HG03066 (cell line): Measurements from ENCODE around the gene NUCB2.
A peak's percentile ranks its signal among the peaks of the same experiment; 100 is the strongest.
"Not testable (repeated sequence)": the region's sequence is repeated elsewhere in the genome, so short reads cannot be mapped to it uniquely, and the experiment has no call there.

Source experiments
- ATAC-seq: cut with Tn5 transposase; IDR thresholded peaks from one replicate; pipeline ENCODE4 v1.9.1; 2021; ENCODE audit warnings: low read depth; ENCODE audit not compliant: unreplicated experiment

NUCB2 gene

GRCh38 chr11:17267576-17267975 is 9.0 kb upstream of the NUCB2 start:
- ATAC-seq, result no peak

GRCh38 chr11:17268500-17268899 is 8.0 kb upstream of the NUCB2 start:
- not testable (repeated sequence) for ATAC-seq

GRCh38 chr11:17268902-17269301 is 7.6 kb upstream of the NUCB2 start:
- no peak for ATAC-seq

GRCh38 chr11:17272801-17273200 is 3.7 kb upstream of the NUCB2 start:
- ATAC-seq, result no peak

GRCh38 chr11:17273211-17273610 is 3.3 kb upstream of the NUCB2 start:
- no peak for ATAC-seq

- no peak for ATAC-seq
These were observed 2.8 kb upstream of the NUCB2 start for GRCh38 chr11:17273668-17274282.

GRCh38 chr11:17275400-17276235 is 921 bp upstream of the NUCB2 start:
- ATAC-seq, result no peak

GRCh38 chr11:17277024-17277584 is 565 bp downstream of the NUCB2 start:
- peak; percentile 20 for ATAC-seq

GRCh38 chr11:17280494-17281127 is 4.1 kb downstream of the NUCB2 start:
- ATAC-seq, result no peak

GRCh38 chr11:17286332-17286731 is 9.8 kb downstream of the NUCB2 start:
- no peak for ATAC-seq

- no peak for ATAC-seq
These were observed 10.5 kb downstream of the NUCB2 start for GRCh38 chr11:17287058-17287457.

- no peak for ATAC-seq
These were observed 15.2 kb downstream of the NUCB2 start for GRCh38 chr11:17291710-17292109.

- ATAC-seq, result no peak
These were observed 16.8 kb downstream of the NUCB2 start for GRCh38 chr11:17293311-17293710.

- ATAC-seq, result no peak
These were observed 17.5 kb downstream of the NUCB2 start for GRCh38 chr11:17294033-17294432.

GRCh38 chr11:17296852-17297559 is 20.5 kb downstream of the NUCB2 start:
- no peak for ATAC-seq

- ATAC-seq, result peak; percentile 67
These were observed 21.8 kb downstream of the NUCB2 start for GRCh38 chr11:17298302-17298701.

- no peak for ATAC-seq
These were observed 23.8 kb downstream of the NUCB2 start for GRCh38 chr11:17300372-17300771.

GRCh38 chr11:17313349-17314231 is 37.1 kb downstream of the NUCB2 start:
- ATAC-seq, result no peak

GRCh38 chr11:17314232-17314547 is 37.7 kb downstream of the NUCB2 start:
- no peak for ATAC-seq

- no peak for ATAC-seq
These were observed 38.4 kb downstream of the NUCB2 start for GRCh38 chr11:17314904-17315426.
